GM12801 (cell line): ENCODE data around the gene GGTA1.

Experiments used
- CTCF ChIP-seq: IDR thresholded peaks from one replicate; pipeline ENCODE4 v1.5.1; 2011; ENCODE audit warnings: control low read depth; ENCODE audit not compliant: insufficient read length; ENCODE audit errors: extremely low read depth

The GGTA1 gene

GRCh38 chr9:121453232-121453892 is 46.3 kb downstream of the GGTA1 start:
- no peak for TF ChIP-seq CTCF

DNA sequence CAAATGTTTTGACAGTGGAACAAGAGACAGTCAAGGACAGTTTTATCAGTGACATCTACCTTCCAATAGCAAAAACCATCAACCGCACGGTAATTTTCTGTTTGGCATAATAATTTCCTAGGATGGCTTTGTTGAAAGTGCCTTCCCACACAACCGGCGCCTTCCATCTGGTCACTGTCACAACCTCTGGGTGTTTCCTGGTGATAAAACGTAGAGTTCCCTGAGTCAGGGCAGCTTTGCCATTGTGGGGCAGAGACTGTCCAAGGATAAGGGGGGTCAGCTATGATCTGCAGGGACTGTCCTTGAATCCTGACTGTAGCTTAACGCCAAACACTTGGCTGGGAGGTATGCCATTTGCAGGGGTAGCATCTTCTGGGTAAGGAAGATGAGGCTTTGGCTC is 47.6 kb downstream of the GGTA1 start:
- no peak for TF ChIP-seq CTCF

- TF ChIP-seq CTCF = no peak
Measured at GRCh38 chr9:121451586-121451985, 48.1 kb downstream of the GGTA1 start.

GRCh38 chr9:121450241-121450640 is 49.4 kb downstream of the GGTA1 start:
- no peak for TF ChIP-seq CTCF

DNA sequence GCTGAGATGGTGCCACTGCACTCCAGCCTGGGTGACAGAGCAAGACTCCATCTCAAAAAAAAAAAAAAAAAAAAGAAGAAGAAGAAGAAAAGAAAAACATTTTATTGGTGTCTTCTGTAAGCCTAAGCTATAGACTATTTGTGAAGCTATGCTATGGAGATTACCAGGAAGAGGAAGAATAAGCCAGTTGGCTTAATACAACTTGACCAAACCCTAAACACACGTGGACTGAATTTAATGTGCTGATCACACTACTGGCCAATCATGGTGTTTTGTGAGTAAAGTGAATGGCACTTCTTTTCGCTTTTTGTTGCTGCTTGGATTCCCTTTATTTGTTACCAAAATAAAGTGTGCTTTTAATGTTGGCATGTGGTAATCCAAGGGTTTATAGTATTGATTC is 49.9 kb downstream of the GGTA1 start:
- TF ChIP-seq CTCF = no peak

GRCh38 chr9:121447321-121447834 is 52.3 kb downstream of the GGTA1 start:
- no peak for TF ChIP-seq CTCF

DNA sequence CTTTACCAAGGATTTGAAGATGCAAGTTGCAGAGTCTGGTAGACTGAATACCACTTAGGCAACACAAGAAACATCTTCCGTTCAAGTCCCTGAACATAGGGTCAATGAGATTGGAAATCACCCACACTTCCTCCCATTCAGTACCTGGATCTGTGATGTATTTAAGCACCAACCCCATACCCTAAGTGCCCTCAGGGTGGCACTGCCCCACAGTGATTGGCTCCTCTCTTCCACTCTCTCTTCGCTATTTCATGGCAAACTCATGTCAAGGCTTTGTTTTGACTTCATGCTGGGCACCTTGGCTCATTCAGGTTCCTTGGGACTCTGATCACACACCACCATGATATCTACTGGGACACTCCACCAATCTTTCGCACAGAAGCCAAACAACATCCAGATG is 53.7 kb downstream of the GGTA1 start:
- no peak for TF ChIP-seq CTCF

- no peak for TF ChIP-seq CTCF
Measured at GRCh38 chr9:121443981-121444380, 55.7 kb downstream of the GGTA1 start.
